ENCODE results near the gene NR3C1. TPM values are rescaled to one million over a fixed set of nuclear protein-coding genes. Genes with fewer than 3 reads are reported as not detected.

The NR3C1 gene
- total RNA-seq, 1 donor from 2014 or later = 44.6 TPM

GRCh38 chr5:143244000-143244736 is 159.3 kb downstream of the NR3C1 start:
- no peak for TF ChIP-seq CTCF (IDR thresholded peaks at IDR 0.05)
- H3K4me3 Mint-ChIP-seq (ENCODE audit: unreplicated experiment) = peak overlapping the region; percentile 56
- peak overlapping the region; percentile 95 for H3K27ac Mint-ChIP-seq (ENCODE audit: unreplicated experiment)
- DNase-seq (ENCODE audit: low spot score) = no peak
- H3K4me1 Mint-ChIP-seq (ENCODE audit: low read depth) = peaks cover 55% of the 10 kb centered on the region
- no peaks in the 10 kb centered on the region for H3K27me3 Mint-ChIP-seq (ENCODE audit: low read depth)
- no peaks in the 10 kb centered on the region for H3K9me3 Mint-ChIP-seq (ENCODE audit: low read depth)
- no peaks in the 10 kb centered on the region for H3K36me3 Mint-ChIP-seq (ENCODE audit: low read depth)

GRCh38 chr5:143243103-143243502 is 160.4 kb downstream of the NR3C1 start:
- Mint-ChIP-seq H3K27me3 (ENCODE audit: low read depth) (no peaks in the 10 kb centered on the region), H3K4me1 (ENCODE audit: low read depth) (peaks cover 47% of the 10 kb centered on the region), H3K36me3 (ENCODE audit: low read depth) (no peaks in the 10 kb centered on the region), H3K27ac (ENCODE audit: unreplicated experiment) (peak overlapping the region; percentile 95), H3K4me3 (ENCODE audit: unreplicated experiment) (no peak overlapping the region), H3K9me3 (ENCODE audit: low read depth) (no peaks in the 10 kb centered on the region)
- TF ChIP-seq CTCF (IDR thresholded peaks at IDR 0.05) = no peak
- DNase-seq (ENCODE audit: low spot score) = no peak

- Mint-ChIP-seq H3K9me3 (ENCODE audit: low read depth) (no peaks in the 10 kb centered on the region), H3K36me3 (ENCODE audit: low read depth) (no peaks in the 10 kb centered on the region), H3K4me1 (ENCODE audit: low read depth) (peaks cover 47% of the 10 kb centered on the region), H3K4me3 (ENCODE audit: unreplicated experiment) (no peak overlapping the region), H3K27ac (ENCODE audit: unreplicated experiment) (no peak overlapping the region), H3K27me3 (ENCODE audit: low read depth) (no peaks in the 10 kb centered on the region)
- DNase-seq (ENCODE audit: low spot score) = no peak
- no peak for TF ChIP-seq CTCF (IDR thresholded peaks at IDR 0.05)
These were observed 161.6 kb downstream of the NR3C1 start for GRCh38 chr5:143241892-143242291.

DNA sequence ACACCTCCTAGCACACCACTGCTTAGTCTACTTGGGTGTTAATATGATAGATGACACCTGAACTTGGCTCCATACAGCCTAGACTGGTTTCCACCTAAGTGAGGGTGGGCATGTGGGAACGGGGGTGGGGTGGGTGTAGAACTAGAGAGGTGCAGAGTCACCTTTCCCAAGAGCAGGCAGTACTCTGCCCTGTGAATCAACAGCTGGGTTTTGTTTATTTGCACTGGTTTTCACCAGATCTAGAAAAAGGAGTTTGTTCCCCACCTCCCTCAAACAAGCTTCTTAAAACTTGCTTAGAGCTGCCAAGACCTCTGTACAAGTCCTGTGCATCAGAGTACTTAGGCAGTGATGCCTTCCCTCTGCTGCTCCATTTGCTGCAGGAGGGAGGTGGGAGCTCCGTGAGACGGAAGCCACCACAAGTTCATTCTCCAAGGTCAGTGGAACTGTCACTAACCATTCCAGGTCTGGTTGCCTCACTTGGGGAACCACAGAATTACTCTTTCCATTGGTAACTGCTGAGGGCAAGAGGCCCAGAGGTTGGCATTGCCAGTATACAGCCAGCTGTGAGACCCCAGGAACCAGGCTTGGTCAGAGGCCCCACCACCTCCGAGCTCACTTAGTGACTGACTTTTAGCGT is 163.5 kb downstream of the NR3C1 start:
- TF ChIP-seq CTCF (IDR thresholded peaks at IDR 0.05) = no peak
- Mint-ChIP-seq H3K36me3 (ENCODE audit: low read depth) (no peaks in the 10 kb centered on the region), H3K27me3 (ENCODE audit: low read depth) (no peaks in the 10 kb centered on the region), H3K9me3 (ENCODE audit: low read depth) (no peaks in the 10 kb centered on the region), H3K4me1 (ENCODE audit: low read depth) (peaks cover 41% of the 10 kb centered on the region), H3K4me3 (ENCODE audit: unreplicated experiment) (no peak overlapping the region), H3K27ac (ENCODE audit: unreplicated experiment) (no peak overlapping the region)
- no peak for DNase-seq (ENCODE audit: low spot score)

DNA sequence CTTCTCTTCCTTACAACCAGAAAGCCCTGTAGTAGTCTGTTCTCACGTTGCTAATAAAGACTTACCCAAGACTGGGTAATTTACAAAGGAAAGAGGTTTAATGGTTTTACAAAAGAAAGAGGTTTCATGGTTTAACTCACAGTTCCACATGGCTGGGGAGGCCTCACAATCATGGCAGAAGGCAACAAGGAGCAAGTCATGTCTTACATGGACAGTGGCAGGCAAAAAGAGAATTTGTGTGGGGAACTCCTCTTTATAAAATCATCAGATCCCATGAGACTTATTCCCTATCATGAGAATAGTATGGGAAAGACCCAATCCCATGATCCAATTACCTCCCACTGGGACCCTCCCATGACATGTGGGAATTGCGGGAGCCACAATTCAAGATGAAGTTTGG is 164.9 kb downstream of the NR3C1 start:
- H3K27me3 Mint-ChIP-seq (ENCODE audit: low read depth) = no peaks in the 10 kb centered on the region

More for the DNA sequence above, 164.9 kb downstream of the NR3C1 start:
- Mint-ChIP-seq H3K36me3 (ENCODE audit: low read depth) (no peaks in the 10 kb centered on the region), H3K4me3 (ENCODE audit: unreplicated experiment) (no peak overlapping the region), H3K4me1 (ENCODE audit: low read depth) (peaks cover 36% of the 10 kb centered on the region), H3K27ac (ENCODE audit: unreplicated experiment) (no peak overlapping the region), H3K9me3 (ENCODE audit: low read depth) (no peaks in the 10 kb centered on the region)
- no peak for TF ChIP-seq CTCF (IDR thresholded peaks at IDR 0.05)
- DNase-seq (ENCODE audit: low spot score) = no peak

All from chondrocyte (in vitro differentiated cells).